ENCODE data around the gene PPP2R3B.
"Not testable (repeated sequence)": the region's sequence is repeated elsewhere in the genome, so short reads cannot be mapped to it uniquely, and the experiment has no call there.

Gene PPP2R3B

DNA sequence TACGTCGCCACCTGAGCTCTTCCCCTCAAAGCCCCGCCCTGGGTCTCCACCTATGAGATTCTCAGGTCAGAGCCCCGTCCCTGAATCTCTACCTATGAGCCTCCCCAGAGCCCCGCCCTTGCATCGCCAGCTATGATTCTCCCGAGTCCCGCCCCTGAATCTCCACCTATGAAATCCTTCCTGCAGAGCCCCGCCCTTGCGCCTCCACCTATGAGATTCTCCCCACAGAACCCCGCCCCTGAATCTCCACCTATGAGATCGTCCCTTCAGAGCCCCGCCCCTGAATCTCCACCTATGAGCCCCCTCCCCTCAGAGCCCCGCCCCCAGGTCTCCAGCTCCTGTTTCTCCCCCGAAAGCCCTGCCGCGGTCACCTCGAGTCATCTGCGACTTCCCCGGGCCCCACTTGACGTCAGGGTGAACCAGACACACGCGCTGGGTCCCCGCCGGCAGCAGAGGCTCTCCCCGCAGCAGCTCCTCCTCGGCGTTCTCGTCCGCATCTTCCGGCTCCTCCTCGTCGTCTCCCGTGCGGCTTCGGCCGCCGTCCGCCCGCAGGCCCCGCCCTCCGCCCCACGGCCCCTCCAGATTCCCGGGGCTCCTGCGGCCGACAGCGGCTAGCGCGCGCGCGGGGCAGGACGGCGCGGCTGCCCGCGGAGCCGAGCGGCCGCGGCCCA is 68.5 kb downstream of the PPP2R3B start:
- DNase-seq: peak; percentile 96

GRCh38 chrX:317424-318067 is 69.2 kb downstream of the PPP2R3B start:
- no peak for DNase-seq

DNA sequence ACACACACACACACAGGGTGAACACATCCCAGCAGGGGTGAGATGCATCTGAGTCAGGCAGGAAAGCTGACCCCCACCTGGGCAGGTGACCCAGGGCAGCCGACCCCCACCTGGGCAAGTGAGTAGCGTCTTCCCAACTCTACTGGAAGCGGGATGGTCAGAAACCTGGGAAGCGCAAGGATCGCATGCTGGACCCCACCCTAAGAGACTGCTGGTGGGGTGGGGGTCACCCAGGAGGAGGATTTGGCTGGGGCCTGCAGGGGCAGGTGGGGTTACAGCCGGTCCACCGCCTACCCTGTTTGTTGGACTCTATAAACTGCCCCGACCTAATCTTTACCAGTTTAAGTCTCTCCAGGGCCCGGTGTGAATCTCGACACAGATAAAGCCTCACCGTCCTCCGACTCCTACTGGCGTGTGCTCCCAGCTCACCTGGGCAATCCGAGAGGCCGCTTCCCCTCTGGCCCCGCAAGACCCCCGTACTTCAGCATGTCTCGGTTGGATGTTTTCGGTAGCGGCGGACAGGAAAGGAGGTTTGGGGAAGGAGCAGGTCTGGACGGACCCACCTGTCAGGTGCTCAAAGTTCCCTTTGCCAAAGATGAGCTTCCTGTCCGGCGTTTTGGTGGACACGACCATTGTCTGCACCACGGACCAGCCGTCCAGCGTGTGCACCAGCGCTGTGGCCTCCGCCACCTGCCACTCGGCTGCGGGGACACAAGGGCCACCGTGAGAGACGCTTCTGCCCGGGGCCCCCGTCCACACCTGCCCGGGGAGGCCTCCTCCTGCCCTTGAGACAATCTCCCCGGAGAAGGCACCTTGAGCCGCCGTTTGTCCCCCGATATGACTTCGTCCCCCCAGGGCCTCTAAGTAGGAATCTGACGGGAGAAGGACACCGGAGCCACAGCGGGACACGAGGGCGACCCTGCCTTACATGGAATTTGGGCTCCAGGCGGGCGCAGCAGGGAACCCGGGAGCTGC is 70.1 kb downstream of the PPP2R3B start:
- no peak for DNase-seq

DNA sequence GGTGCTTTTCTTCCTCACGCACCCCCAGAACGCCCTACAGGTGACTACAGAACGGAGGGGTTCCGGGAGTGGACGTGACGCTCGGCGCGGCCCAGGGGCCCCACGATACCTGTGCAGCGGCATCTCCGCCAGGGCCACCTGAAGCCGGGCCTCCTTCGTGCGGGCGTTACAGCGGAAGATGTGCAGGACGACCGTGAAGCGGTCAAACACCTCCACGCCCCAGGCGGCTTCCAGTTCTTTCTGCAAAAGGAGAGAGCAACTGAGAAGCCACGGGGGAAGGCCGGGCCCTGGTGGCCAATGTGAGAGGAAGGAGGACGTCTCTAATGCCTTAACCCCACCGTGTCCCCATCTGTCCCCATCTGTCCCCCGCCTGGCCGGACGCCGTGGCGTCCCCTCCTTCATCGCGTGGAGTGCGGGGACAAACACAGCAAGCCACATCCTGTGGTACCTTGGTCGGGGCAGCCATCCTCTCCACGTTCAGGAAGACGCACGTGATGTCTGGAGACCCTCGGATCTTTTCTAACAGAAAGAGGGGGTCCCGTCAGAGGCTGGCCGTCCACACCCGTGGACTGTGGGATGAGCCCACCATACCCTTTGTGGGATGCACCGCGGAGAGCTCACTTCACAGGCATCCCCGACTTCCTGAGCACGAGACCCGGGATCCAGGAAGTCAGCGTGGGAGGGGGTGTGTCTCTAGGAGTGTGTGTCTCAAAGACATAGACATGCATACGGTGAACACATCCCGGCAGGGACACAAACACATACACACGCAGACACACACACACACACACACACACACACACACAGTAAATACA is 71.7 kb downstream of the PPP2R3B start:
- no peak for DNase-seq

DNA sequence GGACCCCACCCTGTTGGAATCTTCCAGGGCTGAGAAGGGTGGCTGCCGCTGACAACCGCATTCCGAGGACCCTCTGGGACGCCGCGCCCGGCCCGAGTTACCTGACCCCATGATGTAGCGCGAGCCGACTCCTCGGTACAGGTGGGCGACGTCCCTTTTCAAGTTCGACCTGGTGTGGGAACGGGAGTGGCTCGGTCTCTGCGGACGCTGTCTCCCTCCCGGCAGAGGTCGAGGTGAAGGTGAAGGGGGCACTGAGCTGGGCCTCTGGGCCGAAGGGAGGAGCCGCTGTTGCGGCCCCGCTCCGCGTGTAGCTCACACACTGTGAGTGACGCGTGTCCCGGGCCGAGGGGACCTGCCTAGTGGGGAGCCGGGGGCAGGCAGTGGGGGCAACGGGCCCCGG is 72.7 kb downstream of the PPP2R3B start:
- DNase-seq: no peak

GRCh38 chrX:313546-313945 is 73.2 kb downstream of the PPP2R3B start:
- DNase-seq: no peak

- DNase-seq: no peak
These were observed 73.9 kb downstream of the PPP2R3B start for GRCh38 chrX:312621-313331.

GRCh38 chrX:311156-312129 is 75.3 kb downstream of the PPP2R3B start:
- no peak for DNase-seq

DNA sequence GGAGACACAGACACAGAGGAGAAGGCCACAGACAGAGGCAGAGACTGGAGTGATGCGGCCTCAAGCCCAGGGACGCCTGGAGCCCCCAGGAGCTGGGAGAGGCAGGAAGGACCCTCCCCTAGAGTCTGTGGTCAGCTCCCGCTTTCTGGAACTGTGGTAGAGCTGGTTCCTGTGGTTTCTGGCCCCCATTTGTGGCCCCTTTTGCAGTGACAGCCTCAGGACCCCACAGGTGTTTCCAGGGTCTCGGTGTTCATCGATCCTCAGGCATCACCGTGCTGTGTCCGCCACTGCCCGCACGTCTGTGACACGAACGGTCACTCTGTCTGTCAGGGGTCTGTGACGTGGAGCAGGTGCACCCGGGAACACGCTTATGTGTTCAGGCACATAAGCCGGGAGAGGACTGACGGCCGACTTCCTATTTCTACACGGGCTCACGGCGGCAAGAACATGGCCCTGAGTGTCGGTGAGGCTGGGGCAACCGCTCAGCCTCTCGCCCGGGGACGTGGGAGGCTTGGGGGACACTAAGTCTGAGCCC is 76.0 kb downstream of the PPP2R3B start:
- DNase-seq: no peak

DNA sequence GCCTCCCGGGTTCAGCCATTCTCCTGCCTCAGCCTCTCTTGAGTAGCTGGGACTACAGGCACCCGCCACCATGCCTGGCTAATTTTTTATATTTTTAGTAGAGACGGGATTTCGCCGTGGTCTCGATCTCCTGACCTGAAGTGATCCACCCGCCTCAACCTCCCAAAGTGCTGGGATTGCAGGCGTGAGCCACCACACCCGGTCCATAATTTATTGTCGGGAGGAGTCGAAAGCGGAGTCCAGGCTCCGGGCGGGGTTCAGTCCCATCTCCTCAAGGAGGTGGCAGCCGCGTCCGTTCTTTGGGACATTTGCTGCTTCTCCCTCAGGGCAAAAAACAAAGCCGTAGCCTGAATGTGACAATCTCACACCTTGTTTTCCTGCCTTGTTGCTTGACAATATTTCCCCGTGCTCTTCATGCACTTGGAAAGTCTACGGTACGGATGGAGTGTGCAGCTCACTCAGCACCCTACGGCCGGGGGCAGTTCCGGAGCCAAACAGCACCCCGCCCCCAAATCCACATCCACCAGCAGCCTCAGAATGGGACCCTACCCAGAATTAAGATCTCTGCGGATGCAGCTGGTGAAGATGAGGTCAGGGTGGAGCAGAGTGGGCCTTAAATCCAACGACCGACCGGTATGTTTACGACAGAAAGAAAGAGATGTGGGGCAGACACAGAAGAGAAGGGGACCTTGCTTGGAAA is 77.7 kb downstream of the PPP2R3B start:
- DNase-seq: no peak

DNA sequence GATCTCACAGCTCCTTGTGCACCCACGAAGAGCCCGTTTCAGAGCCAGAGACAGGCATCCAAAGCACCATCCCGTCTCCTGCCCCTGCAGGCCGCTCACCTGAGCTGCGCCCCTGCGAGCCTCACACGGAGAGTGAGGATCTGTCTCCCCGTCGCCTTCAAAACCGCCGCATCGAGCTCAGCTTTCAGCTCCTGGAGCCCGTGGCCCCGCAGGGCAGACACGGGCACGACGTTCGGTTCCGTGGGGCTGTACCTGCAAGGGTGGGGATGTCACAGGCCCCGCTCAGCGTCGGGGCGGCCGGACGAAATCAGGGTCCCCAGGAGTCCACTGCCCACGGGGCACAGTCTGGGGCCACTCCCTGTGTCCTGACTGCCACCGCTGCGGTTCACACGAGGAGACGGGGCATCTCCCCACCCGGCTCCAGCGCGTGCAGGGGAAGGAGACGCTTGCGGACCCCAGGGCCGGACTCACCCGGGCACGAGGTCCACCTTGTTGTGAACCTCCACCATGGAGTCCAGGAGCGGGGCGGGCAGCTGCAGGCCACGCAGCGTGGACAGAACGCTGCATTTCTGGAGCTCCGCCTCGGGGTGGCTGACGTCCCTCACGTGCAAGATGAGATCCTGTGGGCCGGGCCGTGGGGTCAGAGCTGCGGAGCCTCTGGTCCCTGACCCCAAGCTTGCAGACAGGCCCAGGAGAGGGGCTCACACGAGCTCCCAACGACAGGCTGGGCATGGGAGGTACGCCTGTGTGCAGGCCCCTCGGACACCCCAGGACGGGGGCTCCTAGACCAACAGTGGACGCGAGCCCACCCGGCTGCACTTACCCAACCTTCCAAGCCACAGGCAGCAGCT is 79.2 kb downstream of the PPP2R3B start:
- DNase-seq: peak; percentile 31

DNA sequence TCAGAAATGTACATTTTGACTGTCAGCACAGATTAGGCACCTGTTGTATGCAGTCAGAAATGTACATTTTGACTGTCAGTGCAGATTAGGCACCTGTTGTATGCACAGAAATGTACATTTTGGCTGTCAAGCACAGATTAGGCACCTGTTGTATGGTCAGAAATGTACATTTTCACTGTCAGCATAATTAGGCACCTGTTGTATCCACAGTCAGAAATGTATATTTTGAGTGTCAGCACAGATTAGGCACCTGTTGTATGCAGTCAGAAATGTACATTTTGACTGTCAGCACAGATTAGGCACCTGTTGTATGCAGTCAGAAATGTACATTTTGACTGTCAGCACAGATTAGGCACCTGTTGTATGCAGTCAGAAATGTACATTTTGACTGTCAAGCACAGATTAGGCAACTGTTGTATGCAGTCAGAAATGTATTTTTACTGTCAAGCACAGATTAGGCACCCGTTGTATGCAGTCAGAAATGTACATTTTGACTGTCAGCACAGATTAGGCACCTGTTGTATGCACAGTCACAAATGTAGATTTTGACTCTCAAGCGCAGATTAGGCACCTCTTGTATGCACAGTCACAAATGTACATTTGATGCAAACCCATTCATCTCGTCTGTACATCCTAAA is 80.0 kb downstream of the PPP2R3B start:
- not testable (repeated sequence) for DNase-seq

- DNase-seq: peak; percentile 27
These were observed 80.7 kb downstream of the PPP2R3B start for GRCh38 chrX:305781-306613.

DNA sequence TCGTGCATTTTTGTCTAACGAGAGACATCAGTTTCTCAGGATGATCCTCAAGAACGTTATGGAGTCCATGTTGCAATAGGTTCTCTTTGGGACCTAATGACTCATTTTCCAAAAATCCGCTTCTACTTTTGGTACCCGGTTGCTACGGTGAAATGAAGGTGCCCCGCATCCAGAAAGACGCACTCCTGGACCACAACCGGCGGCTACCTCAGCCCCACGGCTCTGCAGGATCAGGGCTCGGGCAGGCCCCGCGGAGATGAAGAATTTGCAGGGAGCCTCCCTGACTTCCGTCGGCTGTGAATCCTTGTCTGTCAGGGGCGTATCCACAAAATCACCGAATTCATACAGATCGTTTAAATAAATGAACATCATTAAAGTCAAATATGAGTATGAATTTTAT is 83.7 kb downstream of the PPP2R3B start:
- DNase-seq: no peak

DNA sequence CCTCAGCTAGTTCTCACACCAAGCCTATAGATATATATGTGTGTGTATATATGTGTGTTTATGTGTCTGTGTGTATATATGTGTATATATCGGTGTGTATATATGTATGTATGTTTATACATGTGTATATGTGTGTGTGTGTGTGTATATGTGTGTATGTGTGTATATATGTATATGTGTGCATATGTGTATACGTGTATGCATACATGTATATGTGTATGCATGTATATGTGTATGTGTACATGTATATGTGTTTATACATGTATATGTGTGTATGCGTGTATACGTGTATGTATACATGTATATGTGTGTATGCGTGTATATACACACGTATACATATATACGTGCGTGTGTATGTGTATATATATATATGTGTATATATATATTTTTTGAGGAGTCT is 86.4 kb downstream of the PPP2R3B start:
- no peak for DNase-seq

DNA sequence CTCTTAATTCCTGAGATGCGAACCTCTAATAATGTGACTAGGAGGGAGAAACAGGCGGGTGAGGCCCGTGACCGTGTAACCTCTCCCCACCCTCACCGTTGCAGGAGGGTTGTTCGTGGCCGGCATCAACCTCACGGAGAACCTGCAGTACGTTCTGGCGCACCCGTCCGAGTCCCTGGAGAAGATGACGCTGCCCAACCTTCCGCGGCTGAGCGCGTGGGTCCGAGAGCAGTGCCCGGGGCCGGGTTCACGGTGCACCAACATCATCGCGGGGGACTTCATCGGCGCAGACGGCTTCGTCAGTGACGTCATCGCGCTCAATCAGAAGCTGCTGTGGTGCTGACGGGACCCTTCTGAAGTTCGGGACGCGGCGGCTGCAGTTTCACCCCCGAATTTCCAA is 87.7 kb downstream of the PPP2R3B start:
- DNase-seq: no peak

GRCh38 chrX:295136-295535 is 91.6 kb downstream of the PPP2R3B start:
- no peak for DNase-seq

Measured in activated CD4-positive, CD25-positive, alpha-beta regulatory T cell treated with anti-CD3 and anti-CD28 coated beads, Interleukin-2, amount 50 U/mL, for 72 hours (primary cell).